GM18909 (cell line): Measurements from ENCODE around the gene FGD5.

Experiments
- ATAC-seq: cut with Tn5 transposase; IDR thresholded peaks from one replicate; pipeline ENCODE4 v1.9.1; 2021; ENCODE audit warnings: mild to moderate bottlenecking; ENCODE audit not compliant: unreplicated experiment, poor library complexity

The FGD5 gene

GRCh38 chr3:14822670-14823390 lies 4.1 kb downstream of the FGD5 start:
- ATAC-seq: no peak

GRCh38 chr3:14823393-14823792 lies 4.6 kb downstream of the FGD5 start:
- no peak for ATAC-seq

DNA sequence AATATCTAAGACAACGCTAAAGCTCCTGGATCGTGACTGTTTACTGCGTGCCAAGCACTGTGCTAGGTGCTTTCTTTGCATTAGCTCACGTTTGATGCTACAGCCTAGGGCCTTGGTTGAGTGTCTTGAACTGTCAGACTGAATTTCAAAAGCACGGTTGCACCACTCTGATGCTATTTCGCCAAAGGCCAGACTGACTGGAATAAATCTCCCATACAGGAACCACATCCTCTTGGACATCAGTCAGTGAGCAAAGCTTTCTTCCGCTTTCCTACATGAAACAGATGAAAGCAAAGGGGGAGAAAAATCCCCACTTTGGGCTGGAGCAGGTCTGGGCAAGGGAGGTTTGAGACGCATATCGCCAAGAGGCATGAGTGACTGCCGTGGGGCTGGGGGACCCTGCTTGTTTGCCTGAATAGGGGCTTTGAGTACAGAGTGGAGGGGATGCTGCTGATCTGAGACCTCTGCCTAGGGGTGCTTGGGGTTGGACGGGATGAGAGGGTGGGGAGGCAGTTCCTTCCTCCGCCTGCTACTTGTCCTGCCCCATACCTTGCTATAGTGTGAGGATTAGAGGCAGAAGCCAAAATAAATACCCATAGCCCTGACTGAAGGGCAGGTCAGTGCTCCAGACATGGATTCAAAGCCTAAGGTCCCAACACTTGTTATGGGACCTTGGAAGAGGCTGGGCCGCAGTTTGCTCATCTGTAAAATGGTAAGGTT lies 5.3 kb downstream of the FGD5 start:
- no peak for ATAC-seq

GRCh38 chr3:14824646-14825045 lies 5.9 kb downstream of the FGD5 start:
- no peak for ATAC-seq

DNA sequence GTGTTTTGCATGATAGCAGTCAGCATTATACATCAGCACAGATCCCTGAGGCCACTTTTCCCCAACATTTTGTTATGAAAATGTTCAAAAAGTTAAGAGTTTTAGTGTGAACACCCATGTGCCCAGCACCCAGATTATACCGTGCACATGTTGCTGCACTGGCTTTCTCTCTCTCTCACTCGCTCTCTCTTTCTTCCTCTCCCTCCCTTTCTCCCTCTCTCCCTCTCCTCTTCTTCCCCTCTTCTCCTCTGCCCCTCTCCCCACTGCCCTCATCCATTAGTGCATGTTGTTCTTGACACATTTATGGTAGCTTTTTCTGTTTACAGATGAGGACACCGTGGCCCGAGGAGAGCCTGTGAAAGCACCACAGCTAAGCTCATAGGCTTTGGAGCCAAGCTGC lies 7.3 kb downstream of the FGD5 start:
- no peak for ATAC-seq

GRCh38 chr3:14827776-14828175 lies 9.0 kb downstream of the FGD5 start:
- ATAC-seq: no peak

GRCh38 chr3:14829811-14830210 lies 11.0 kb downstream of the FGD5 start:
- ATAC-seq: no peak

- ATAC-seq: no peak
Measured at GRCh38 chr3:14831916-14832450, 13.2 kb downstream of the FGD5 start.

DNA sequence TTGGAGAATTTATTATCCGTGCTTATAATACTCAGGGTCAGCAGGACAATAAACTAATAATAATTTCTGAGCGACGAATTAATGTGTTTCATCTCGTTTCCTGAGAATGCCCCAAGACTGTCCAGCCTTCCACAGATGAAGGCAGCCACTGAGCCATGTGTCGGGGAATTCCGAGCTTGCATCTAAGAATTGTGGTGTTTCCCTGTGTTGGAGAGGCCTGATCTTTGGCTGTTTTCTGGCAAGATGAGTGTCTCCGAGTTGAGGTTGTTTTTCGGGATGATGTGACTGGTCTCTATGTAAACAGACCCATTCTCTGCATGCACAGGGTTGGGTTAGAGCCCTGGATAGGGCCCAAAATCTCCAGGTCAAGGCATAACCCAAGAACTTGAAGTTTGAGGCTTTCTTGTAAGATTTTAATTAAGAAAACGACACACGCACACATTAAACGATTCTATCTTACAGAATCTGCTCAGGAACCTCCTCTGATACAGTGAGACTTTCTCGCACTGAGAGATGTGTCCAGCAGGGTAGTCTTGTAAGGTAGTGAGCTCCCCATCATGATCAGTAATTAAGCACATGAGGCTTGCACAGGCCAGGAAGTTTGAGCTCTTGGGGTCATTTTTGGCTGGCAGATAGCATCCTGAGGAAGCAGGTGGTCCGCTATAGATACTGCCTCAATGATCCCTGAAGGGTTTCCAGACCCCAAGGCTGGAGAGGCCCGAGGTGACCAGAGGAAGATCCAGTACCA lies 14.4 kb downstream of the FGD5 start:
- no peak for ATAC-seq

DNA sequence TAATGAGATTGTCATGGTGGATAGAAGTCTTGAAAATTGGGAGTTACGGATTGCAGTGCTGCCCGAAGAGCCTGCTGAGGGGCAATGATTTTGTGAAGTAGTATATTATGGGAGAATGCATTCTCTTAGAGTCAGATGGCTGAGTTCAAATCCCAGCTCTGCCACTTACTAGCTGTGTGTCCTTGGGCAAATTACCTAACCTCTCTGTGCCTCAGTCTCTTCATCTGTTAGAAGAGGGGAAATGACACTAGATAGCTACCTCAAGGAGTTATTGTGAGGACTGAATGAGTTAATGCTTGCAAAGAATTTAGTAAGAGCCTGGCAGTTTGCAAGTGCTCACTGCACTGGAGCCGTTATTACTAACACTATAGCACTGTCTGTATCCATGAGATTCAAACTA lies 15.4 kb downstream of the FGD5 start:
- no peak for ATAC-seq

- no peak for ATAC-seq
Measured at GRCh38 chr3:14834807-14835466, 16.2 kb downstream of the FGD5 start.

GRCh38 chr3:14836049-14836468 lies 17.3 kb downstream of the FGD5 start:
- ATAC-seq: no peak

DNA sequence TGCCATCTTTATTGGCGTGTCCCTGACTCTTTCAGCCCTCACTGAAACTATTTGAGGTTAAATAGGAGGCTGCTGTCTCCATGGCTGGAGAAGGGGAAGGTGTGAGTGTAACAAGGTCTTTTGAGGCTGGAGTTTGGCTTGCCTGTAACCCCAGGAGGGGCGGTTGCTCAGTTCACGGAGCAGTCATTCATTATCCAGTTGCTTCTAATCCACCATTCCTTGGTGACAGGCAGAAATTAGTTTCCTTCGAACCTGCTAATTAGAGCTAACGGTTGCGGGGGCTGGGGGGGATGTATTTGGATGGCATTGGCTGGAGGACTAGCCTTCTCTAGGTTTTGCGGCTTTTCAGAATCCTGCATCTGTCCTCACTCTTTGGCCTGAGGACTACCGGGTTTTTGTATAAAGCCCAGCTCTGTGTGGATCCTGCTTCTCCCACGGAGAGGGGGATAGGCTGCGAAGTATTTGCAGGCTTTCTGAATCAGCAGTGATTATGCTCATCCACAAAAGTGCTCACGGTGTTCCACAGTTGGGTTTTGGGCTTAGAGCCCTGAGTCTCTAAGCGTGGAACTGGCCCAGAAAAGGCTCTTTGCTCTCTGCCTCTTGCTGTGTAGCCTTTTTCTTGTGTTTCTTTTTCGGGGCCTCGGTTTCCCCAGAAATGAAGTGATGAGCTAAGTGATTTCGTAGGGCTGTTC lies 18.6 kb downstream of the FGD5 start:
- ATAC-seq: no peak

DNA sequence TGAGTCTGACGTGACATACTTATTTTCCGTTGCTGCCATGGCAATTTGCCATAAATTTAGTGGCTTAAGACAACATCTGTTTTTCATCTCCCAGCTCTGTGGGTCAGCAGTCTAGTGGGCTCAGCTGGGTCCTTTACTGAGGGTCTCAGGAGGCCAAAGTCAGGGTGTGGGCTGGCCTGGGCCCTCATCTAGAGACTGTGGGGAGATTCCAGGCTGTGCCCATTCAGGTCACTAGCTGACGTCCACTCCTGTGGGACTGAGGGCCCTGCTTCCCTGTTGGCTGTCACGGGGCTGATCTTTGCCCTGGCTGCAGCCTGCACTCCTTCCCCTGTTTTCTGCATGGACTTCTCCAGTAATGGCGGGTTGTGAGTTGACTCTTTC lies 19.1 kb downstream of the FGD5 start:
- ATAC-seq: no peak

GRCh38 chr3:14839236-14839635 lies 20.5 kb downstream of the FGD5 start:
- ATAC-seq: no peak

DNA sequence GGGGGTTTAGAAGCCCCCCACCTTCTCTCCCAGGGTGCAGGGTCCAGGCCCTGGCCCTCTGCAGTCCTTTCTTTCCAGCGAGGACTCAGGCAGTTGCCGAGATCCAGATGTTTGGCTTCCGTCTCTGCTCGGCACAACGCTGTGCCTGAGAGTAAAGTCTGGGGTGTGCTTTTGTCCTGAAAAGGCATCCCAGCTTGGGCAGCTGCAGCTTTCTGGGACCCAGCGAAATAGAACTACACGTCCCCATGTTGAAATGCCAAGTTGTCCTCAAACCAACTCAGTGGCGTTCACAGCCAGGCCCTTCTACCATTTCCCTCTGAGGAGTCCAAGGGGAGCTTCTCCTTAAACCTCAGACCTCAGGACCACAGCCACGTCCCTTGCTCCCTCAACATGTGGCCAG lies 23.1 kb downstream of the FGD5 start:
- no peak for ATAC-seq

GRCh38 chr3:14842277-14842676 lies 23.5 kb downstream of the FGD5 start:
- ATAC-seq: no peak

DNA sequence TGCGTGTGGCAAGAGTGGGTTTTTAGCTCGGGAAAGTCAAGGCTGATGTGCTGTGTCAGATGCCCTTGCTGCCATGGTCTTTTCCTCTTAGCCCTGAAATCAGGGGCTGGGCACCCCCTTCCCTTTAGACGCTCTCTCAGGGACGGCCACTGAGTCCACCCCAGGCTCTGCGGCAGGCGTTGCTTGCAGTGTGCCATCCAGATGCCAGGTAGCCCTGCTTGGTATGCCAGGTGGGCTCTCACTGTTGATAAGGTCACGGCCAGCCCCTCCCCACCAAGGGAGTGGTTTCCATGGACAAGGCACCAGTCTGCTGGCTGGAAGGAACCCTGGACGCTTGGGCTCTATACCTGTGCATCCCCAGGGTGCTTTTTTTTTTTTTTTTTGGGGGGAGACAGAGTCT lies 24.6 kb downstream of the FGD5 start:
- ATAC-seq: no peak

- ATAC-seq: no peak
Measured at GRCh38 chr3:14844386-14845170, 25.8 kb downstream of the FGD5 start.
